ENCODE results near the gene BMP4. TPM values are rescaled to one million over a fixed set of nuclear protein-coding genes. Genes with fewer than 3 reads are reported as not detected.

BMP4 gene
- total and polyA plus RNA-seq, 10 of the 15 experiments (the other 5 are each of a cell fraction or from before 2014, with no cell fraction given), result 0.11 to 1.8 (median 0.60) TPM; not detected in 1

DNA sequence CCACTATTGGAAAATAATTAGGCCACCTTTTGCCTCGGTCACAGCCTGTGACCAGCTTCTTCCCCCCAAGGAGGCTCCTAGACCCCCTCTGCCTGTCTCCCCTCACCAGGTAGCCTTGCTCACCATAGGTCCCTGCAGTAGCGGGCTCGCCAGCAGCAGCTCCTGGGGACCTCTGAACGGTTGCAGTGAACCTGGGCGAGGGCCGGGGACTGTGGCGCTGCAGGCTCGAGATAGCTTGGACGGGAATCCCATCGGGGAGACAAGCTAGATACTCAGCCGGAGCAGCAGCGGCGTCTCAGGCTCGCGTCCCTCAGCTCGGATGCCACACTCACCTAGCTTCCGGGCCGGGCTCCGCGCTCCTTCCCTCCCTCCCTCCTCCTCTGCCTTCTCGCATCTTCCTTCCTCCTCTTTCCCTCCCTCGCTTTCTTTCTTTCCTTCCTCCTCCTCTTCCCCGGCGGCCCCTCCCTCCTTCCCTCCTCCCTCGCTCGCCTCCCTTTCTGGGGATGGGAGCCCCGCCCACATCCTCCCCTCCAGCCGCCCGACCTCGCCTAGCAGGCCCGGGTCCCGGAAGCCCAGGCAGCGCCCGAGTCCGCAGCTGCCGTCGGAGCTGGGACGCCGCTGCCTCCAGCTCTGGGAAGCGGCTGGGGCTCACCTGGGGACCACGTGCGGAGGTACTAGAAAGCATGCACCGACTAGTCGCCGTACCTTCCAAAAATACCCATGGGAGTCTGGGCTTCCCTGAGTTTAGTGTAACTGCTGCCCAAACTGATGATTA, at the start of gene BMP4 (continued):
- TF ChIP-seq CTCF (IDR thresholded peaks at IDR 0.05 in 2 of 3, conservative IDR thresholded peaks at IDR 0.05 in 1 of 3; ENCODE audit: control insufficient read depth in 2 of 3, extremely low read depth in 1 of 3, insufficient read depth in 1 of 3, low read depth in 3 of 3, low read length in 3 of 3) (no peak), E2F4 (IDR thresholded peaks at IDR 0.05; ENCODE audit: low read depth, low read length) (no peak), PAX8 (IDR thresholded peaks at IDR 0.05) (no peak), PML (IDR thresholded peaks at IDR 0.05; ENCODE audit: low read length) (no peak)

GRCh38 chr14:54003064-54003463, 46.4 kb upstream of the BMP4 start:
- Histone ChIP-seq H3K9ac (ENCODE audit: control insufficient read depth, insufficient read depth, low read length) (no peak overlapping the region), H3K4me3 (no peak overlapping the region), H3K4me1 (ENCODE audit: control insufficient read depth, insufficient read depth, low read length) (no peaks in the 10 kb centered on the region), H3K36me3 (ENCODE audit: control insufficient read depth in 2 of 2, insufficient read depth in 2 of 2, low read length in 1 of 2) (no peaks in the 10 kb centered on the region), H3K27ac (ENCODE audit: control insufficient read depth, insufficient read depth) (no peak overlapping the region), H3K79me2 (ENCODE audit: control insufficient read depth, insufficient read depth, low read length) (no peaks in the 10 kb centered on the region), H3K27me3 (replicated peaks in 1 of 2; ENCODE audit: control insufficient read depth in 2 of 2, insufficient read depth in 2 of 2, low read length in 1 of 2) (no peaks in the 10 kb centered on the region), H4K20me1 (ENCODE audit: control insufficient read depth, insufficient read depth) (no peaks in the 10 kb centered on the region), H3K4me2 (ENCODE audit: control insufficient read depth, insufficient read depth) (no peak overlapping the region), H2AFZ (ENCODE audit: control insufficient read depth, low read depth, low read length) (no peak overlapping the region), H3K9me3 (replicated peaks; ENCODE audit: control insufficient read depth, insufficient read depth, low read length) (no peaks in the 10 kb centered on the region)
- intact Hi-C loops (cut with micrococcal nuclease; ENCODE audit: unreplicated experiment), result no loop called here
- ChIA-PET SMC1A (ENCODE audit: uncharacterized antibody, unreplicated experiment) (no interaction called here), POLR2A (no interaction called here), CTCF (no interaction called here), RAD21 (ENCODE audit: unreplicated experiment) (no interaction called here)
- FAIRE-seq (no peak), ATAC-seq (no peak), DNase-seq (ENCODE audit: low read depth, low spot score) (no peak)
- in situ Hi-C loops (cut with MboI), result no loop called here
- 70% methylated on average over 2 of the region's 2 CpGs for WGBS (ENCODE audit: insufficient coverage, insufficient replicate concordance, low lambda C conversion rate, missing lambda C conversion rate)
- TF ChIP-seq, protein P1, sequence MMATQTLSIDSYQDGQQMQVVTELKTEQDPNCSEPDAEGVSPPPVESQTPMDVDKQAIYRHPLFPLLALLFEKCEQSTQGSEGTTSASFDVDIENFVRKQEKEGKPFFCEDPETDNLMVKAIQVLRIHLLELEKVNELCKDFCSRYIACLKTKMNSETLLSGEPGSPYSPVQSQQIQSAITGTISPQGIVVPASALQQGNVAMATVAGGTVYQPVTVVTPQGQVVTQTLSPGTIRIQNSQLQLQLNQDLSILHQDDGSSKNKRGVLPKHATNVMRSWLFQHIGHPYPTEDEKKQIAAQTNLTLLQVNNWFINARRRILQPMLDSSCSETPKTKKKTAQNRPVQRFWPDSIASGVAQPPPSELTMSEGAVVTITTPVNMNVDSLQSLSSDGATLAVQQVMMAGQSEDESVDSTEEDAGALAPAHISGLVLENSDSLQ (IDR thresholded peaks at IDR 0.05), result no peak
- no peak for TF ChIP-seq TCF12 (IDR thresholded peaks at IDR 0.05; ENCODE audit: low read depth, low read length)
- no peak for TF ChIP-seq PML (IDR thresholded peaks at IDR 0.05; ENCODE audit: low read length)
- TF ChIP-seq RCOR1 (conservative IDR thresholded peaks at IDR 0.05; ENCODE audit: low read depth, low read length), result no peak
- no TSS peak for BruUV-seq (replicated peaks)

Data from GM12878 (cell line).